IPS DF 4.7 (cell line): ENCODE measurements around the gene SRSF7.
"Not testable (repeated sequence)": the region's sequence is repeated elsewhere in the genome, so short reads cannot be mapped to it uniquely, and the experiment has no call there.

Experiments used
- DNase-seq: peaks from one replicate; pipeline ENCODE4 v3.0.0-alpha.2; 2013; ENCODE audit warnings: low spot score; ENCODE audit errors: extremely low read depth

Gene SRSF7

DNA sequence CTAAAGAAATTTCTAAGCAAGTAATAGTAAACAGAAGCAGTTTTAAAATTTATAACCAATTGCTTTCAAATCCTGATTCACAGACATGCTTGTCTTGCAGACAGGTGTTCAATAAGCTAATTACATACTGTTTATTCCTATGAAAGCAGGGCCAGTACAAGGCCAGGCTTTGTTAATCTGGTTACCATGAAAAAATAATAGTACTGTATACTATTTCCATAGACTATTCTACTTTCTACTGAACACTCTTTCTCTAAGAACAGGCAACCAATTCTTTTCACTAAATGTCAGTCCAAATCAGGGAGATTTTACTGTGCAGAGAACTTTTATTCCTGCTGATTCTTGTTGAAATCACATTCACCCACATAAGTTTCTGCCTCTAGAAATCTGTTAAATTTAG, 2.9 kb upstream of the SRSF7 start:
- DNase-seq: no peak

DNA sequence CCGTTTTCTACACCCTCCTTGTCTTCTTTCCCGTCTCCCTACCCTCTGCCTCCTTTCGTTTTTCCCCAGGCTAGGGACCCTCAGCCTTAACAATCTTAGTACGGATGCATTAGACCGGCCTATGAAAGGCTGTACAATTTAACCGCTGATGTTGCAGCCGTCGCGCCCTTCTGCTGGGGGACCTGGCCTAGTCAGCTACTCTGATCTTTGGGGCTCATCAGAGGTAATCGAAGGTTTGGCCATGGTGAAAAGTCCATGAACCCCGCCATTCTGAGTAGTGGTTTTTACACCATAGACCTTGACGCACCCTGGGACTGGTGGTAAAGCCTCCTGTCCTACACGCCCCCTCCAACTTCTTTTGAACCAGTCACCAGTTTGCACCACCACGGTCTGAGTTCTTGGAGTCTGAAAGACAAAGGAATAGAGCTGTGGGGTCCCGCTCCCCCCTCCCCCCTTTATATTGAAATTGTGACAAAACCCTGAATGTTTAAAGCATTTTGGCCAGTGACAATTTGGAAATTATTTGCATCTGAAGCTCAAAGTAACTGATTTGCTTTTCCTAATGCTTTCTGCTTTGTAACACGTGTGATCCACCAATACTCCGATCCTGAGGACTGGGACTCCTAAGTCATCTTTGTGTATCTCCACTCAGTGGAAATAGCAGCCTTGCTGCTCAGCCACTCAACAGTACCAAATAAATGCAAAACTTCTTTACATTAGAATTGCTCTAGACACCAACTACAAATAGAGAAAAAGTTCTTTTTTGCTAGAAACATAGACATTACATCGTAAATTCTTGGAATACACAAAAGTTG, 642 bp upstream of the SRSF7 start:
- DNase-seq: no peak

DNA sequence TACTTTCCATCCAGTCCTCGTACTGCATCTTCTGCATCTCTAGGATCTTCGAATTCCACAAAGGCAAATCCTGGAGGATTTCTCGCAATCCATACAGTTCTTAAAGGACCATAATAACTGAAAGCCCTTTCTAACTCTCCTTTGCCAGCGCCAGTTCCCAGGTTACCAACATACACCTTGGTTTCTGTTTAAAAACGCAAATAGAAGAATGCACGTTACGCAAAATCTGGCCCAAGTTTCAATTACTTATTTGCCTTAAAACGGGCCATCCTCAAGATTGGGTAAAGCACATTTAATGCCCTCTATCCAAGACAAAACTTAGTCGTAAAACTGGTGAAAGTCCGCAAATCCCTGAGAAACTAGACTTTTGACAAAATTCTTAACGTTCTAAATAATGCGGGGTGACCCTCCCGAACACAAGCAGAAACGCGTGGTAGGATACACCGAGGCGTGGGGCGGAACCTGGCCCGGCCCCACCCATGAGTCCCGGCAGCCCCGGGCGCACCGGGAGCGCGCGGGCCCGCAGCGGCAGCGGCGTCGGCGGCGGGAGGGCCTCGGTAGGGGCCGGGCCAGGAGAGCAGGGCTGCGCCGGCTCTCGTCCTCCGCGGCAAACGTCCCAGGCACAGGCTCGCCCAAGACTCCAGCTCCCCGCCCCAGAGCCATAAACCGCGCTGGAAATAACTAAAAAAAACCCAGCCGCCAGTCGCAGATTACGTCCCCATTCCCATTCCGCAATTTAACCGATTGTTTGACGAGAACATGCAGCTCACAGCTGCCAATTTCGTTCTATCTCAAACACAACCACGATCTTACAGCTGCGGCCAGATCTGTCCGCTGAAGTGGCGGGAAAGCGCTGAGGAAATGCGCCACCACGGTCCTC, 910 bp downstream of the SRSF7 start:
- no peak for DNase-seq

DNA sequence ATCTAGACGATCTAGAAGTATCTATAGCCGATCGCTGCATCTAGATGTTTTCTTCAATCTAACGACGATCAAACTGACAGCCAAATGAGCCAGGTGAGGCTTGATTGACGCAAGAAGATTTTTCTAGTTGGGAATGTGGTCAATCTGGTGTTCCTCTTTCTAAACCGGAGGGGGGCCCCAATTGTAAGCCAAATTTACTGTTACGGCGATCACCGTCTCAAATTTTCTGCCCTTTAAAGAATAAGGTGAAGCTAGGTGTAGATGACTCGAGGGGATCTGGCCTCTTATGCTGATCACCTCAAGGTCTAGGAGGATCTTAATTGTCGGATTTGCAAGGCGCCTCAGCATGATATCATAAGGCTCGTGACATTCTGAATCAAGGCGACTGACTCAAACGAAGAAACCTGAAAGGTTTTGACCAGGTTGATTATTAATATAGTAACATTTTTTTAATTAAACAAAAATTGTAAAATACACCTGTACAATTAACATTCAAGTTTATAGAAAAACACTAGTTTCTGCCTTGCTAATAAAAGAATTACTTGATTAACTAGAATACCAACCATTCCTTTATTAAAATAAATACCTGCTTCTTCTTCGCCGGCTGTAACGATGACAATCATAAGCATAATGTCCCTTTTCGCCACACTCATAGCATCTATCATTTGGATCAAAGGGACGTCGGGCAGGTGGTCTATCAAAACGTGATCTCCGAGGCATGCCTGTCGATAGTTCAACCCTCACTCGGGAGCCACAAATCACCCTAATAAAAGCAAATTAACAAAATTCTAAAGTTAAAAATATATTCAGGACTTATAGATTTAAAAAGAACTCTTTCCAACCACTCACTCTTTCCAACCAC, 2.0 kb downstream of the SRSF7 start:
- DNase-seq: no peak

DNA sequence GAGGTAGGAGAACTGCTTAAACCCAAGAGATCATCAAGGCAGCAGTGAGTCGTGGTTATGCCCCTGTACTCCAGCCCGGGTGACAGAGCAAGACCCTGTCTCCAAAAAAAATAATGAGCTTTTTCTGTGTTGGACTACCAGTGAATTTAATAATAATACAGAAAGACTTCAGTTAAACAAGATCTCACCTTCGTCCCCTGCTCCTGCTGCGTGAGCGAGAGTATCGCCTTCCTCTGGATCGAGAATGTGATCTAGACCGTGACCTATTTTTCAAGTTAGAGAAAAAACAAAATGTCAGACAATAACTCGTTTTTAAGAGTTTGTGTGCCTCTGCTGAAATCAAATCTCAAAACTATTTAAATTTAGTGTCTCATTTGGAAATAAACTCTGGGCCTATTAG, 2.8 kb downstream of the SRSF7 start:
- no peak for DNase-seq

DNA sequence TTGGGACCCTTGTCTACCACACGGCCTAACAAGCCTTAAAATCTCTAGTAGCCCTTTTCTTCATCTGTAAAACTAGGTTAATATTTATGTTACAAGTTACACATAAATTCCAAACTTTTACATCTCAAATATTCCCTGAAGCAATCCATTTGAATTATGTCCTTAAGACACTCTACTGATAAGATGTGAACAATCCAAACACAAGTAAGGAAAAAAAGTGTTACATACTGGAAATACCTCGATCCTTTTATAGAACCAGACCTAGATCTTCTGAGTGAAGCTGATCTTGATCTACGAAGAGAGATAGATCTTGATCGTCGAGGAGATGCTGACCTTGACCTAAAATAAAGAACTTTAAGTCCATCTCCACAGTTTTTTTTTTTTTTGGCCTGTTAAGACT, 3.3 kb downstream of the SRSF7 start:
- DNase-seq: no peak

DNA sequence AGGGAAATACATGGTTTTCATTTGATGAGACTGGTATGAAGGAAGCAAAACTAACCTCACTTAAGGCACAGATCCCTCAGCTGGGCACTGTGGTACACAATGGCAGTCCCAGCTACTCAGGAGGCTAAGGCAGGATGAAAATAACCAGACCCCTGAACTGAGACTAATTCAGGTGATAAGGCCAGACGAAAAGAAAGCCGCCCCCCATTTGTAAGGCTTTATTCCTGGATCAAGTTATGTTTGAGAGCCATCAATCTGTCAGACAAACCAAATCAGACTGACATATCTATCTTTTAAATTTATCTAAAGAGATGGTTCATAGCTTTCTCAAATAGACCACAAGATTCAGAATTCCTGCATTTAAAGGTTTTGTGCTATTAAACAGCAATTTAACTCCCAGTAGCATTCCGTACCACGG, 4.1 kb downstream of the SRSF7 start:
- DNase-seq: no peak

DNA sequence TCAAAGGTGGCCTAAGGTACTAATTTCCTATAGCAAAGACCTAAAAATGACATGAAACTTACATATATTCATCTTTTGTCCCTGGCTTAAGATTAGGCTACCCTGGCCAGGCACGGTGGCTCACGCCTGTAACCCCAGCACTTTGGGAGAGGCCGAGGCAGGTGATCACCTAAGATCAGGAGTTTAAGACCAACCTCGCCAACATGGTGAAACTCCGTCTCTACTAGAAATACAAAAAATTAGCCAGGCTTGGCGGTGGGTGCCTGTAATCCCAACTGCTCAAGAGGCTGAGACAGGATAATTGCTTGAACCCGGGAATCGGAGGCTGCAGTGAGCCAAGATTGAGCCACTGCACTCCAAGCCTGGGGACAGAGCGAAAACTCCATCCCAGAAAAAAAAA, 5.9 kb downstream of the SRSF7 start:
- DNase-seq: no peak

DNA sequence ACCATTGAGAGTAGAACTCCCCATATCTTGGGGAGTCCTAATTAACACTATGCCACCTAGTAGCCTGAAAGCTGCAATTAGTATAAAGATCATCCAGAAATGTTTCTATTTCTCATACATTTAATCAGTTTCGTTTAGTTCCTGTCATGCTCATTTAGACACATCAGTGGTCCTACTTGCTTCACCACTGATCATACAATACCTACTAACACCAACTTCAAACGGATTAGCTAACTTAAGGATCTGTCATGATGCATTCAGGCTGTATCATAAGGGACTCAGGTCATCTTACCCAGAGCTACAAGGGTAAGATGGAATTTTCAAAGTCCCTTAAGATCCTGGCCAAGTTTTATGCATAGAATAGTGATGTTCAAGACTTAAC, 6.8 kb downstream of the SRSF7 start:
- no peak for DNase-seq

DNA sequence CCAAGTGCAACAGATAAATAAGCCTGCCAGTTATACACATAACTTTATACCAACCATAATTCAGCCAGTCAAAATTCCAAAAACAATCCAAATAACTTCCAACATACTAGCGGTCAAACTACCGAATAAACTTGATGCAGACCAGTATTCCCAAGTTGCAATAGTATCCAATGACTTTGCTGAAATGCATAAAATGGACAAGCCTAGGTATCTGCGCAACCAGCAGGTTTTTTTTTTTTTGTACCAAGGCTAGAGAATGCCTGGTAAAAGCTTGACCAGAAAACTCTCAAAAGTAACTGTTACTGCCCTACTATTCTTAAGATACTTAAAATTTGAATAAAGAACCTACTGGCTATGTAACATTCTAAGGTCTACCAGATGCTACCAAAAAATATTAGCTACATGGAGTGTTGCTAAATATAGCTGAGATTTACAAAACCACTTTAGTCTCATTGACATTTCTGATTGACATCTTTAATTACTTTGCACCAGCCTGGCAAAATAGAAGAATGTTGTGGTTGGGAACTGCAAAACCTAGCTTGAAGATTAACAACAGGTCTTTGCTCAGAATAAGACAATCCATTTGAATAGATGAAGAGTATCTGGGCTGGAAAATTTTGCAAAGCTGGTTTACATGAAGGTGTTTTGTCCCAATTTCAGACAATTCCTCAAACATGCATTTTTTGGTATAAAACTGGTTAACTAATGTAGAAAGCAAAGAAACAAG, 7.3 kb downstream of the SRSF7 start:
- DNase-seq: no peak

DNA sequence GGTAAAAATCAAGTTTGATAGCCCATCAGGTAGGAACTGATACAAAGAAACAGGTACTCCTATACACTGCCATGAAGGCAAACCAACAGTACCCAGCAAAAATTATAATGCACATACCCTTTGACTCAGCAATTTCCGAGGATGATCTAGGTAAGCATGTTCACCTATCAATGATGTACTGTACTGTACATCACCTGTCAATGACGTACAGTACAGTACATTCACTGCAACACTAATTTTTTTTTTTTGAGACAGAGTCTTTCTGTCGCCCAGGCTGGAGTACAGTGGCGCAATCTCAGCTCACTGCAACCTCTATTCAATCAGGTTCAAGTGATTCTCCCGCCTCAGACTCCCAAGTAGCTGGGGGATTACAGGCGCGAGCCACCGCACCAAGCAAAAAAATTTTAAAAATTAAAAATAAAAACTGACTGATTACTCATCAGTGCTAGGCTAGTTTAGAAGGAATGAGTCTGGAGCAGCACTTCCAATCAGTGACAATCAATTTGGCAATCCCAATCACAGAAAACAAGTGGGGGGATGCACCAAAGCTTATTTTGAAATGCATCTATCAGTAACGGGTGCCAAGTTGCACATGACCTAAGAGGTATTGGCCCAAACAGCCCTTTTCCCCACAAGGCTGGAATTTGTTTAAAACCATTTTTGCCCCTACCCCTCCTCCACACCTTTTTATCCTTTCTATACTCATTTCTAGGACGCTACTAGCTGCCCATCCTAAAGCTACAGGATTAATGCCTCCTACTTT, 8.2 kb downstream of the SRSF7 start:
- DNase-seq: no peak

DNA sequence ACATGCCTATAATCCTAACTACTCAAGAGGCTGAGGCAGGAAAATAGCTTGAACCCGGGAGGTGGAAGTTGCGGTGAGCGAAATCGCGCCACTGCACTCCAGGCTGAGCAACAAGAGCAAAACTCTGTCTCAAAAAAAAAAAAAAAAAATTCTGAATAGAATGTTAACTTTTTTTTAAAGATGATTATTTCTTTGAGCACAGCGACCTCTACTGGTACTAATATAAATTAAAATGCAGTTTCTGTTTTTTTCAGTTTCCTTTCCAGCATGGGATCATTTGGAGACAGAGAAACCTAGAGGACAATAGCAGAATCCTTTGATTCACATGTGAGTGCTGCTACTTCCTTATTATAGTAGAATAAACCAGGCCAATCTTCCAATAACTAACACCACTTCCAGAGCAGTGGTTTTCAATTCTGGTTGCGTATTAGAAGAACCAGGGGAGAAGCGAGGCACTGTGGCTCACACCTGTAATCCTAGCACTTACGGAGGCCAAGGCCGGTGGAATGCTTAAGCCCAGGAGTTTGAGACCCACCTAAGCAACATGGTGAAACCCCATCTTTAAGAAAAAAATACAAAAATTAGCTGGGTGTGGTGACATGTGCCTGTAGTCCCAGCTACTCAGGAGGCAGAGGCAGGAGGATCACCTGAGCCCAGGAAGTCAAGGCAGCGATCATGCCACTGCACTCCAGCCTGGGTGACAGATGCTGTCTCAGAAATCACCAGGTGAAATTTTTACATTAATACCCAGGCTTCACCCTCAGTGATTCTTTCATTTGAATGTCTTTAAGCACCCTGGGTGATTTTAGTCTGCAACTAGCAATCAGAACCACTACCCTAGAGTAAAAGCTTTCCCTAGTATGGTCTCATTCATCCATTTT, 10.1 kb downstream of the SRSF7 start:
- no peak for DNase-seq

DNA sequence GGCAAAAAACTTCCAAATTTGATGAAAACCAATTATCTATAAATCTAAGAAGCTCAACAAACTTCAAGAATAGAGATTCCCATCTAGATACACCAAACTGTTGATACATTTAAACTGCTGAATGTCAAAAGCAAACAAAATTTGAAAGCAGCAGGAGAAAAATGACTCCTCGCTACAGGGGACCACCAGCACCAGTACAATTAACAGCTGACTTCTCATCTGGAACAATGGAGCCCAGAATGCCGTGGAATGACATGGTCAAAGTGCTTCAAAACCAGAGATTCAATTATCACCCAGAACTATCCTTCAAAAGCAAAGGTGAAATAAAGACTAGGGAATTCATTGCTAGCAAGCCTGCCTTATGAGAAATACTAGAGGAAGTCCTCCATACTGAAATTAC, 11.6 kb downstream of the SRSF7 start:
- DNase-seq: no peak

DNA sequence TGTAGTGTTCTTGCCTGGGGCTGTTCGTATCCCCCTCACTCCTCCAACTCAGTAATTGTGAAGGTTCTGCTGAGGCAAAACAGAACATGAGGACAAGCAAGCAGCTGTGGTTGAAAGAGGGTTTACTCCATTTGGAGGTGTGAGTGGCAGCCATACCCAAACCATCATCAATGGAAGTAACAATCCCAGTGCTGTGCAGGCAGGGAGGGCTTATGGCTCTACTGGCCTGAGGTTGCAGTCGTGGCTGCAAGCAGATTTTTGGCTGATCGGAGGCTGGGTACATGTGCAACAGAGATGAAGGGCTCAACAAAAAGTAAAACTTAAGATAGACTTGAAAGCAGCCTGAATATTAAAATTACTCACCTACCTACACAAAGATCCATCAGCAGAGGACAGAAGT, 13.2 kb downstream of the SRSF7 start:
- no peak for DNase-seq

DNA sequence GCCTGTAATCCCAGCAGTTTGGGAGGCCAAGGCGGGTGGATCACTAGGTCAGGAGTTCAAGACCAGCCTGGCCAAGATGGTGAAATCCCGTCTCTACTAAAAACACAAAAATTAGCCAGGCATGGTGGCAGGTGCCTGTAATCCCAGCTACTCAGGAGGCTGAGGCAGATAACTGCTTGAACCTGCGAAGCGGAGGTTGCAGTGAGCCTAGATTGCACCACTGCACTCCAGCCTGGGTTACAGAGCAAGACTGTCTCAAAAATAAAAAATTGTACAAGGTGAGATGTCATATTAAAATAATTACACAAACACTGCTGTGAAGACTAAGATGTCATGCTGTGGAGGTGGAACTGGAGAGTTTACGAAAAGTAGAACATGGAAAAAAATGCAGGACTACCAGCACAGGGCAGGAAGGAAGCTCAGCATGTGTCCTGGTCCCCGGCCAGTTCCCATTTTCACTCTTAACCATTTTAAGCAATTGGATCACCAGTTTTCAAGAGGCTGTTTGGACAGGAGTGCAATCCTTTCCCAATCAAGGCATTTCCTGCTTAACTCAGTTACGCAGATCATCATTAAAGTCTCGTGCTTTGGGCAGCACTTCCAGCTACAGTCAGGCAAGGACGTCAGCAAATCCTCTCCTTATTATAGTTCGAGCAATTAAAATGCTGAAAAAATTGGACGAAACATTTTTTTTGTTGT, 14.0 kb downstream of the SRSF7 start:
- not testable (repeated sequence) for DNase-seq

DNA sequence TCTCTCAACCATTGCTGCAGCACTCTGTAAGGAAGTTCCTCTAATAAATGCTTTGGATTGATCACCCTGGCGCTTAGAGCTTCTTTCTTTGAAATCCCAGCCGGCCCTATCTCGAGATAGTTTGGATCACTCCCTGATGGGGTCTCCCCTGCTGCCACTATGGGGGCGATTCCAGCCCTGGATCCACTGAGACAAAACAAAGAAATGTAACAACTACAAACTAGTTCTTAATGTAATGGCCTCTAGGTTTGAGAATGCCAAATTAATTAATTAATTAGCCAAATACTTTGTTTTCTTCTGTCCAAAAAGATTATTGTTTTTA, 15.2 kb downstream of the SRSF7 start:
- no peak for DNase-seq

DNA sequence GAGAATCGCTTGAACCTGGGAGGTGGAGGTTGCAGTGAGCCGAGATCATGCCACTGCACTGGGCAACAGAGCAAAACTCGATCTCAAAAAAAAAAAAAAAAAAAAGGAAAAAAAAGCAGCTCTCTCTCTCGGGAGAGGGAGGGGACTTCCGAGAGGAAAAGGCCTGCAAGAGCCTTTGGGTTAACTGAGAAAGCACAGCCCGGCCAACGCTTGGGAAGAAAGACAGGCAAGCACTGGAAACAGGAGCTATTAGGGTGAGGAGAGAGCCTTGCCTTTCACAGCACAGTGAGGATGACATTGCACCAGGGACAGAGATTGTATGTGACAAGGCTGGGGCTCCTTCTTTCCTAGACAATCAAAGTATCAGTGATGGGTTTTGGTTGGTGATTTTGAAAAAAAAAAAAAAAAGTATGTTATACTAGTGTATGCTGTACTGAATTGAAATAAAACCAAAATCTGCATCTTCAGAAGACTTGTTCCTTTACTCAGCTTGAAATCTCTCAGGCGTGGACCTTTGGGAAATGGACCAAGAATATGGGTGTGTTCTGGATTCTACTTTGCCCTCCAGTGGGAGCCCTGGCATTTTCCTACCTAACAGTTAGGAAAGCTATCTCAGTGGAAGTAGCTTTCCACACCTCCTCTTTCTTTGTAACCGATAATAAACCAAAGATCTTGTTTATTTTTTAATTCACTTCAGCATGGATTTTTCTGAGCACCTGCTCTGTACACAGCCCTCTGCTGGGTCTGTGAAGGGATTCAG, 16.7 kb downstream of the SRSF7 start:
- DNase-seq: no peak

DNA sequence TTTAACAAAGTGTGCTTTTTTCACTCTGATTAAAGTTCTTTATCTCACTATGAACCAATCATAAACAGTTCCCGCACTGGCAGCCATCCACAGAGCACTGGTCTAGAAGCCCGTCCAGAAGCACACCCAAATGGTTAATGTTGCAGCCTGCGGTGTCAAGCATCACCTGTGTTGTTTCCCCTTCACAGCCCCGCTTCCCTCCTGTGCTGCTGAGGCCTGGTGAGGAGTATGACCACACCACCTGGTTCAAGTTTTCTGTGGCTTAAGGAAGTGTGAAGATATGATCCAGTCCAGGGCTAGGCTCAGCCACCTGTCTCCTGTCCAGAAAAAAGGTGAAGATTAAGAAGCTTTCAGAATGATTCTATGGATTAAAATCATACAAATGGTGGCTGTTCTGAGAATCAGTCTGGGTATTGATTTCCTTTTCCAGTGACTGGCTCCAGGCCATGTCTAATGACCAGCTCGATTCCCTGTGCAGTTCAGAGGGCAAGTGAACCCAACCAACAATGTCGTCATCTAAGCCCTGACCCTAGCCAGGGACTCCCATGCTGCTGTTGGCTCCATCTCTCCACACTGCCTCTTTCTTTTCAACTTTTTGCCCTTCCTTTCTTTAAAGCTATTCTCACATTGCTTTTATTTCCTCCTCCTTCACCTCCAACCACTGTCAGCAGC, 17.7 kb downstream of the SRSF7 start:
- DNase-seq: no peak
